DMS153 treated with DMSO at 0.1 percent for 48 hours (cell line): Measurements from ENCODE around the gene SIN3B.

Experiments
- DNase-seq: peaks from one replicate; lab custom pipeline; 2025; ENCODE audit not compliant: unreplicated experiment; lab: John Stamatoyannopoulos, UW

Gene SIN3B

DNA sequence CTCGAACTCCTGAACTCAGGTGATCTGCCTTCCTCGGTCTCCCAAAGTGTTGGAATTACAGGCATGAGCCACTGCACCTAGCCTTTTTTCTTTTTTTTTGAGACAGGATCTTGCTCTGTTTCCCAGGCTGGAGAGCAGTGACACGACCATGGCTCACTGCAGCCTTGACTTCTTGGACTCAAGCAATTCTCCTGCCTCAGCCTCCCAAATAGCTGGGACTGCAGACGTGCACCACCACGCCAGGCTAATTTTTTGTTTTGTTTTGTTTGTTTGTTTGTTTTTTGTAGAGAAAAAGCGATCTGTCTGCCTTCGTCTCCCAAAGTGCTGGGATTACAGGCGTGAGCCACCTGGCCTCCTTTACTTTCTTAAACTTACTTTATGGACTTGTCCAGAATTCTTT lies 6.5 kb upstream of the SIN3B start:
- DNase-seq, result no peak

DNA sequence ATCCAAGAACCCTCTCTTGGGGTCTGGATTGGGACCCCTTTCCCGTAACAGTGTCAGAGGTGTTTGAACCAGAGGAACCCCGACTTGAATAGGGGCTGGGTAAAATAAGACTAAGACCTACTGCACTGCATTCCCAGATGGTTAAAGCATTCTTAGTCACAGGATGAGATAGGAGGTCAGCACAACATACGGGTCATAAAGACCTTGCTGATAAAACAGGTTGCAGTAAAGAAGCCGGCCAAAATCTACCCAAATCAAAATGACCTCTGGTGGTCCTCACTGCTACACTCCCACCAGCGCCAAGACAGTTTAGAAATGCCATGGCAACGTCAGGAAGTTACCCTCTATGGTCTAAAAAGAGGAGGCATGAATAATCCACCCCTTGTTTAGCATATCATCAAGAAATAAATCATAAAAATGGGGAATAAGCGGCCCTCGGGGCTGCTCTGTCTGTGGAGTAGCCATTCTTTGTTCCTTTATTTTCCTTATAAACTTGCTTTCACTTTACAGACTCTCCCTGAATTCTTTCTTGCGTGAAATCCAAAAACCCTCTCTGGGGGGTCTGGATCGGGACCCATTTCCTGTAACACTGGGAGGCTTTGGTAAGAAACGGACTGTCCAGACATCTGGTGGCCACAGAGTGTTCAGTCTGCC lies 4.4 kb upstream of the SIN3B start:
- DNase-seq, result no peak

DNA sequence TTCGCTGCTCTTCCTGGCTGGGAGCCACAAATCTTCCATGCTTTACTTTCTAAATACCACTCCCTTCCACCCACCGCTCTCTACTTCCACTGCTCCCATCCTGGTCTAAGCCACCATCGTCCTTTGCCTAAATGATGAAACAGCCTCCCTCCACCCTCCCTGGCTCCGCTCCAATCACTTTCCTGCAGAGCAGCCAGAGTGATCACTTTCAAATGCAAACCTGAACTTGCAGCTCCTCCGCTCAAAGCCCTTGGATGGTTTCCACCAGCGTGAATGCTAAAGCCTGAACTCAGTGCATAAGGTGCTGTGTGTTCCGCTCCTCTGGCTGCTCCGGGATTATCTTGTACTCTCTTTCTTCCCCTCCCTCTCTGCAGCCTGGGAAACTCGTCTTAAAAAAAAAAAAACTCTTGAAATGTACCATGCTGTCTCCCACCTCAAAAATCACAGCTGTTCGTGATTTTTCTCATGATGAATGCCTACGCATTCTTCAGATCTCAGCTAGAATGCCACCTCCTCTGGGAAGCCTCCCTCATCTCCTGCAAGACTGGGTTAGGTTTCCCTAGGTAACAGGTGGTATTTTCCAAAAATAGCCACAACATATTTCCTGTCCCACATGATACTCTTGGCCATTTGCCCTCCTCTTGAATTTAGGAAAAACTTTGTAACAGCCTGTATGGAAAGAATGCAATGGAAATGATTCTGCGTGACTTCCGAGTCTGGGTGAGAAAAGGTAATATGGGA lies 3.7 kb upstream of the SIN3B start:
- DNase-seq, result no peak

DNA sequence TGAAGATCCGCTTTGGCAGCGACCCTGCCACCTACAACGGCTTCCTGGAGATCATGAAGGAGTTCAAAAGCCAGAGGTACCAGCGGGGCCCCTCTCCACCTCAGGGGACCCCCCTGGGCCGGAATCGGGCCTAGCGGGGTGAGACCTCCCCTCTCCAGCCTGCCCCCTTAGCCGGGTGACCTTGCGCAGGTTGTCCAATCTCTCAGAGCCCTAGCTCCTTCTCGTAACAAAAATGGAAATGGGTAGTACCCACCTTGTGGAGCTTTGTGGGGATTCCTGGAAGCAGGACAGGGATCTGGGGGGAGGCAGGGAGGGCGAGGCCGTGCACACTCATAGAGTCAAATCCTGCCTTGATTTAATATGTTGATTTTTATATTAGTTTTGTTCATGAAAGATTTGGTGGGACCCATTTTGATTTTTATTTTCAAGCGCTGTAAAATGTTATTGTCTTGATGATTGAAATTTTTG lies 658 bp downstream of the SIN3B start:
- DNase-seq, result no peak

DNA sequence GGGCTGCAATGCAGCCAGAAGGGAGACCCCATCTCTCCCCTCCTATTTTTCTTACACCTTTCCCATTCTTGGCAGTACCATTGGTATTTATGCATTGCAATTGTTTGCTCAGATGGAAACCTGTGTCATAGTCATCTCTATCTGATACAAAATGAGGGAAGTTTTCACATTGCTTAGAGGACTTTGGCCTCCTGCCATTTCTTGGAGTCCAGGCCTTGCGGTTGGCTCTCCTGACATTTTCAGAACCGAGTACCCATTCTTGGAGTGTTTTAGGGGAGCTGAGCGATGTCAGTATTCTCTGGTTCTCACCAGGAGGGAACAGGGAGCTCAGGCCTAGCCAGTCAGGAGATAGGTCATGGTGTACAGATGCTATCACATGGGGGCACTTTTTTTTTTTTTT lies 1.5 kb downstream of the SIN3B start:
- DNase-seq, result no peak

DNA sequence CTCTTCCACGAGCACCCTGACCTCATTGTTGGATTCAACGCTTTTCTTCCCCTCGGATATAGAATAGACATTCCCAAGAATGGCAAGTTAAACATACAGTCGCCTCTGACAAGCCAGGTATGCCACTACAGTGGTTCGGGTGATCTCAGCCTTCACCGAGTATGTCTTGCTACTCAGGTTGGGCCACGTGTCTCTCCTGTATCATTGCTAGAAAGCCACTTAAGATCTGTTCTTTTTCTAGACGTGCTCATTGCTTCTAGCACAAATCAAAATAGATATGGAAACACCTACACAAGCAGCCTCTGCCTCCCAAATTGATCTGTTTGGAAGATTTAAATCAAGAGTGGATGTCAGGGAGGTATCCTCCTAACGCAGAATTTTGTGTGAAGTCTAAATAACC lies 2.3 kb downstream of the SIN3B start:
- DNase-seq, result no peak

DNA sequence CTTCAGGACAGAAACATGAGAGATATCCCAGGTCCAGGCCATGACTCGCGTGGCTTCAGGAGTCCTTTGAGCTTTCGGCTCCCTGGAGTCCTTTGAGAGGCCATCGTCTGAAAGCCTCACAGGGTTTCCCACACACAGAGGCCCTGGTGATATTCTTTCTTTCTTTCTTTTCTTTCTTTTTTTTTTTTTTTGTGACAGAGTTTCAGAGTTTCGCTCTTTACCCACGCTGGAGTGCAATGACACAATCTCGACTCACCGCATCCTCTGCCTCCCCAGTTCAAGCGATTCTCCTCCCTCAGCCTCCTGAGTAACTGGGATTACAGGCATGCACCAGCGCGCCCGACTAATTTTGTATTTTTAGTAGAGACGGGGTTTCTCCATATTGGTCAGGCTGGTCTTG lies 5.5 kb downstream of the SIN3B start:
- DNase-seq, result no peak

DNA sequence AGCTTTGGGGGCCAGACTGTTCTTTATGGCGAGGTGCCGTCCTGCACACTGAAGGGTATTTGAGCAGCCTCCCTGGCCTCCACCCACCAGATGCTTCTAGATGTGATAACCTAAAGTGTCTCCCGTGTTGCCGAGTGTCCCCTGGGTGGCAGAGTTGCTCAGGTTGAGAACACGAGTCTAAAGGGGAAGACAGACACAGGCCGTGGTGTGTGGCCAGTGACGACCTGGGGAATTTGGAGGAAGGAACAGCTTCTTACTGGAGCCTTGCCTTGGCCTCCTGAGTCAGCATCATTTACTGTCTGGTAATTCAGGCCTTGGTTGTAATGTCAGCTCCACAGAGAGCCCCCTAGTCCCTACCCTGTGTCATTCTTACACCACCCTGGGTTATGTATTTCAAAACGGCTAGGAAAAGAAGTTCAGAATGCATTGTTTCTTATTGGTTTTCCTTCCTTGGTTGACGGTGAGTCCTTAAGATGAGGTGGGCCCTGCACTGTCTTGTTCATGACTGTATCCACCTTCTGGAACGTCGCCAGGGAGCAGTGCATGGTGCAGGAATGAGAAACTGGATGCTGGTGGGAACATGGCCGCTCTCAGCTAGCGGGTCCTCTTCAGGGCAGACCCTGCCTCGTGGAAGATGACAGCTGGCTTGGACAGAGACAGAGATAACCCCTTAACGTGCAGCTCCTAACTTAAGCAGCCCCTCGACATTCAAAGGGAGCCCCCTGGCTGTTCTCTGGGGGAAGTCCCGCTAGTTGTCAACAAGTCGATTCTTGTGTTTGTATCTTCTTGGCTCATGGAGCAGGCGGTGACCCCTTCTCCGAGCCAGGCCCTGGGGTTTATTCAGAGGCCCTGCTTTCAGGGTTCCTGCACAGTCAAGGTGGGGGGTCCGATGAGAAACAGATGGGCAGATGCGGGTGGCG lies 7.2 kb downstream of the SIN3B start:
- DNase-seq, result no peak

DNA sequence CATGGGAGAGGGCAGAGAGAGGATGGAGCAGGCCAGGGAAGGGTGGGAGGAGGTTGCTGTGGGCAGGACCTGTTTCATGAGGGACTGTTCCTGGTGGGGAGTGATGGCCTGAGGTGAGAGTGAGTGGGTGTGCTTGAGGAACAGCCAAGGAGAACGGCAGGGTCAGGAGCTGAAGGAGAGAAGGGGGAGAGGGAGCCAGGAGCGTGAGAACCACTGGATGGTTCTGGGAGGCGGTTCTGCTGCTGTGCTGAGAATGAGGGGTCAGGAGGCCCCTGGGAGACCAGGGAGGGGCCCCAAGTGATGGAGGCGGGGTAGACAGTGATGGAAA lies 7.8 kb downstream of the SIN3B start:
- DNase-seq, result no peak

DNA sequence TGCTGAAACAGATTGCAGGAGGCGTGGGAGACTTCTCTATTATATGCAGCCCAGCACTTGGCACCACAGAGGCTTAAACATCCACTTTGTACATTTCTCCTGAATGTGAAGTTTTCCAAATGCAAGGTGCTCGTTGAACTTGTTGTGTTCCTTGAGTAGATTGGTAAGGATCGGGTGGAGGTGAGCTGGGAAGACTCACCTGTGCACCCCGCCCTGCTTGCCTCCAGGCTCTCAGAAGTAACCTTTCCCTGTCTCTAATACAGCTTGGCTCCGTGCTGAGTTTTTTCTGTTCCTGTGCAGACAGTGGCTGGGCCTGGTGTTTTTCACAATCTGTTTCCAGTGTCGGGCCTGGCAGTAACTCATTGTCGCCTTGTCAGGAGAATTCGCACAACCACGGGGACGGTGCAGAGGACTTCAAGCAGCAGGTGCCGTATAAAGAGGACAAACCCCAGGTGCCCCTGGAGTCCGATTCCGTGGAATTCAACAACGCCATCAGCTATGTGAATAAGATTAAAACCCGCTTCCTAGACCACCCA lies 12.3 kb downstream of the SIN3B start:
- no peak for DNase-seq

DNA sequence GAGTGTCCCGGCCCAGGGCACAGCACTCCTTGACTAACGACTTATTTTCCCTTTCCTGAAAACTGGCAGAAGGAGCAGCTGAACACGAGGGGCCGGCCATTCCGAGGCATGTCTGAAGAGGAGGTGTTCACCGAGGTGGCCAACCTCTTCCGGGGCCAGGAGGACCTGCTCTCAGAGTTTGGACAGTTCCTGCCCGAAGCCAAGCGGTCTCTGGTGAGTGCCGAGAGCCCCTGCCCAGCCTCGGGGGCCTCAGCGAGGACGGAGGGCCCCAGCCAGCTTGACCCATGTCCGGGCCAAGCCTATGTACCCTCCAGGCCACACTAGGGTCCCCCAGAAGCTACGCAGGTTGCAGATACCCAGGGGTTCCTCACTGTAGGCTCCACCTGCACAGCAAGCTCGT lies 17.7 kb downstream of the SIN3B start:
- DNase-seq, result no peak

DNA sequence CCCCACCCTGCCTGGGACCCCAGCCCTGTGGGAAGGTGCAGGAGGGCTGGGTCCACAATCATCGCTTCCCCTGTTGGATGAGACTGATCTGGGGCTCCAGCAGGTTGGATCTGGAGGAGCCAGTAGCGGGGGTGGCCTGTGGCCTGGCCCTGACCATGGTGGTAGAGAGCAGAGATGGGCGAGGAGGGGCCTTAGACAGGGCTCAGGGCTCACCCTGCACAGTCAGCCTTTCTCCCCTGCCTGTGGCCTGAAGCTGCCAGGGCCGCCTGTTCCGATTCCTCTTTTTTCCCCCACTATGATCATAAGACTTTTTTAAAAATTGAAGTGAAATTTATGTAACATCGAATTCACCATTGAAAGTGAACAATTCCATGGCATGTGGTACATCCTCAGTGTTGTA lies 18.2 kb downstream of the SIN3B start:
- DNase-seq, result no peak

DNA sequence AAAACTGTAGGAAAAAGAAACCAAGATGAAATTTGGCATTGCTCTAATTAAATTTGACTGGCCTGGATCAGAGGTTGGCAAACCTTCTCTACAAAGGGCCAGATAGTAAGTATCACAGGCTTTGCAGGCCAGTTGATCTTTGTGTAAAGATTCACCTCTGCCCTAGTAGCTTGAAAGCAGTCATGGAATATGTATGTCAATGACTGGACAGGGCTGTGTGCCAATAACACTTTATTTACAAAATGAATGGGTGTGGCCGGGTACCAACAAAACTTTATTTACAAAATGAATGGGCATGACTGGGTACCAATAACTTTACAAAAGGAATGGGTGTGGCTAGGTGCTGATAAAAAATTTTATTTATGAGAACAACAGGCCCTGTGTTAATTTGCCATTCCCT lies 20.0 kb downstream of the SIN3B start:
- no peak for DNase-seq

DNA sequence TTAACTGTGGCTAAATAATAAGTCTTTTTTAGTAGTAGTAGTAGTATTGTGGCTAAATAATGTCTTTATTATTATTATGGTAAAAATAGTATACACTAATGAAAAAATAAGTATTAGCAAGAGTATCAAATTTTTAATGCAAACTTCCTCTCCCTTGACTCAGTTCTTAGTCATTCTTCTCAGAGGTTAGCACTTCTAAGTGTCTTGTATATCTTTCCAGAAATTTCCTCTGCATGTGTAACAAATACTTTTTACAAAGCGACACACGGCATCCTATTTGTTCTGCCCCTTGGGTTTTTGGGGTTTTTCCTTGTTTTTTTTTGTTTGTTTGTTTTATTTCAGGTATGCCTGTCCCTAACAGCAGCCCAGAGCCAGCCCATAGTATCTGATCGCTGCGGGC lies 20.9 kb downstream of the SIN3B start:
- DNase-seq, result no peak

DNA sequence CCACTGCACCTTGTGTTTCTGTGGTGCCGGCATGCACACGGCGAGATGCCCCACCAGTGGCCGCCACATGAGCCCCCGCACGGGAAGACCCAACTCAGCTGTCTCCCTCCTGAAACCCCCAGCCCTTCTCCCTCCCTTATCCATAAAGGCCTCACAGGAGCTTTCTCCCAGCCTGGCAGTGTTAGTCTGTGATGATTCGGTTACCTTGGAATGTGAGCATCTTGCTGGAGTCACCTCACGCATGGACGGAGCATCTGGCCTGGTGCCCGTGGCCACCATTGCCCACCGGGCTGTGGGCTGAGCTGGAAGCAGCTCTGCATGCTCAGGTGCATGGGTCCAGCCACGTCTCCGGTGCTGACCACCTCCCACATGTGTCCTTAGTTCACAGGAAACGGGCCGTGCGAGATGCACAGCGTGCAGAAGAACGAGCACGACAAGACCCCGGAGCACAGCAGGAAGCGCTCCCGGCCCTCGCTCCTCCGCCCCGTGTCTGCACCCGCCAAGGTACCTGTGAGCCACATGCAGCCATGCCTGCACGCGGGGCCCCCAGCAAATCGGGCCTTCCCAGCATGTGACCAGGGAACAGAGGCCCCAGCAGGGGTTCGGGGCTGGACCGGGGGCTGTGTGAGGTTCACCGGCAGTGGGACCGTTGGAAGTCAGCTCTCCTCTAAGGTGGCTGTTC lies 22.0 kb downstream of the SIN3B start:
- no peak for DNase-seq

DNA sequence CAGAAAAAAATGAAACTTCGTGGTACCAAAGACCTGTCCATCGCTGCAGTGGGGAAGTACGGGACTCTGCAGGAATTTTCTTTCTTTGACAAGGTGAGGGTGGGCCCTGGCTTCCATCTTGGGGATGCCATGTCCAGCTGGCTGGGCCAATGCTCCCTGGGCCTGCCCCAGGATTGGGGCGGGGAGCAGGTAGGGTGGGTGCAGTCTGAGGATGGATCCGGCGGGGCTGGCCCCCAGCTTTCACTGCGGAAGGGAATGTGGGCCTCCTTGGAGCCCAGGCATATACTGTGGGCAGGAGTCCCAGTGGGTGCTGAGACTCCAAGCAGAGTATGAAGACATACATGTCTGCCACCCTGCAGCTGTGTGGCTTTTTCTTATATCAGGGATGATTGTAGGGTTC lies 23.9 kb downstream of the SIN3B start:
- no peak for DNase-seq

DNA sequence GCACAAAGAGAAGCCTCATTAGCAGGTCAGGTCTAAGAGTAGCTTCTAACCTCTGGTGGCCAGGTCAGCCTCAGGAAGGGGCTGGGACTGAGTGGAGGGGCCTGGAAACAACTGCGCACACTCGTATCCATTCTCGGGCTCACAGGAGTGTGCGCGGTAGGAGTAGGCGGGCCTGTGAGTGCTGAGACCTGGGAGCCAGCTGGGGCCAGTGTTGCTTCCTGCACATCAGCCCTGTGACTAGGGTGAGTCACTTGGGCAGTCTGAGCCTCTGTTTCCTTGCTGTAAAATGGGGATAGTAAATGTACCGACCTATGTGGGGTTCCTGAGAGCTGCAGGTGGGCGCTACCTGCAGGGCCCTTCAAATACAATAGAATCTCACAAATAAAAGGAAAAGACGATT lies 26.9 kb downstream of the SIN3B start:
- no peak for DNase-seq

DNA sequence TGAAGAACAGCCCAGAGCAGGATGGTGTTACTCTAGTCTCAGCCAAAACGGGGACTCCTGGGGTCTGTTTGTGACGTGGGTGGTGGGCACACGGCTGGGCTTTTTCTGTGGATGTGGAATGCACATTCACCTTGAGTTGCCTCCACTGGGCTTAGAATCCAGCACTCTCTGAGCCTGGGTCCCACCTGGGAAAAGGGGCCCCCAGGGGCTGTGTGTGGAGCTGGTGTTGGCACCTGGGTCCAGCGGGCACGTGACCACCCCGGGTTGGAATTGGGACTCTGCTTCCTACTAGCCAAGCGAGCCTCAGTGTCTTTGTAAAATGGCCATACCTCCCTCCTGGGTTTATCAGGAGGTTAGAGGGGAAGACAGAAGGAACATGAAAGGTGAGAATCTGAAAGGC lies 30.4 kb downstream of the SIN3B start:
- DNase-seq, result no peak

DNA sequence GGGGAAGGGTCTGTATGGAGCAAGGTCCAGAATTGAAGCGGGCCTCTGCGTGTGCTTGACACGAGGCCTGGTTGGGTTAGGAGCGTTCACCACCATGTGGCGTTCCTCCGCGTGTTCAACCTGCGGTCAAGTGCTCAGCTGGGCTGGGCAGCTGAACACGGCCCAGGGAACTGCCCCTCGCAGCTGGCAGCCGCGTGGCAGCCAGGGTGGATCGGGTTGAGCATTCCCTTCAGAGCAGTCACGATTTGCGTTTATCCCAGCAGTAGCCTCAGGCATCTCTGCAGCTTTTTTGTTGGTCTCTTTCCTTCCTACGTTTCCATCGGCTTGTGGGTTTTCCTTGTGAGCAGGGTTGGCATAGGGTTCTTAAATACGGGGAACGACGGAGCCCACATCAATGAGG lies 30.9 kb downstream of the SIN3B start:
- no peak for DNase-seq

DNA sequence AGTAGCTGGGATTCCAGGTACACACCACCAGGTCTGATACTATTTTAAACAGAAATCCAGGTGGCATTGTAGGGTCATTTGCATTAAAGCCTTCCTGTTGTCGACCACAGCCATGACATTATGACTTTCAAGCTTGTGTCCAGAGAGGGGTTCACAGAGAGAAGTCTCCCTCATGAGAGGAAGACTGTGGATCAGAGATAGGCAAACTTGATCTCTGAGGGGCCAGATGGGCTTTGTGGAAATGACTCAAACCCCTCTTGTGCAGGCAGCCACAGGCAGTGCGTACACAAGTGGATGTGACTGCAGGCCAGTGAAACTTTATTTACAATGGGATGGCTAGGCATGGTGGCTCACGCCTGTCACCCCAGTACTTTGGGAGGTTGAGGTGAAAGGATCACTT lies 31.8 kb downstream of the SIN3B start:
- no peak for DNase-seq

DNA sequence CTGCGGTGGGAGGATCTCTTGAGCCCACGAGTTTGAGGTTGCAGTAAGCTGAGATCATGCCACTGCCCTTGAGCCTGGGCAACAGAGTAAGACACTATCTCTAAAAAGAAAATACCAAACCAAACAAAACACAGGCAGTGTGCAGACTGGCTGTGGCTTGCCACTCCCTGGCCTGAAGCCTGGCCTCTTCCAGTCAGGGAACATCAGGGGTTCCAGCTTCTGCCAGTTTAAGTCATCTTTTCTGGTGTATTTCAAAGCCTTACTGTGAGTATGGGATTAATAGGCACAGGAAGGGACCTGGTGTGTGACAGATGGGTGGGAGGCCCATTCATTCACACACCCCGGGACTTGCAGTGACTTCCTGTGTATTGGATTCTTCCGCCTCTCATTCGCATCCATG lies 32.6 kb downstream of the SIN3B start:
- no peak for DNase-seq
